Activated CD8-positive, alpha-beta memory T cell treated with anti-CD3 and anti-CD28 coated beads for 24 hours (primary cell): ENCODE results near the gene SORBS2.

ENCODE experiments used
- DNase-seq: peaks from one replicate; pipeline ENCODE4 v3.0.0-alpha.2; 2020

The SORBS2 gene

GRCh38 chr4:185799442-185799841 is 12.6 kb downstream of the SORBS2 start:
- DNase-seq = no peak

- no peak for DNase-seq
Observed at GRCh38 chr4:185797596-185798338, 14.2 kb downstream of the SORBS2 start.

DNA sequence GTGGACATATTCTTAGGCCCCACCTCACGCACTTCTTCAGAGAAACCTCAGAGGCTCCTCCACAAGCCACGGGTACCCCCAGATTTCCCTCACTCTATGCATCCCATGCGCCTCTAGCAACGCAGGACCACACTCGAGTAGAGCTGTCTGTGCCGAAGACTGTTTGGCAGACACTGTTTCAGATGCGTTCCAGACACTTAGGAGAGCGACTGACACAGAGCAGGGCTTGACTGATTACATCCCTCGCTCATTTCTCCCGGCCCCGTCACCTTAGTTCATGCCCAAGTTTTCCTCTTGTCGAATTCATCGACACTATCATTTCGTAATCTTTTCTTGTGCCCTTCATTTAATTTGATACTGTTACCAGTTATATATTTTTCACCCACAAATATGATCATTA is 15.0 kb downstream of the SORBS2 start:
- no peak for DNase-seq

- no peak for DNase-seq
Observed at GRCh38 chr4:185796176-185796575, 15.8 kb downstream of the SORBS2 start.

GRCh38 chr4:185794637-185795036 is 17.4 kb downstream of the SORBS2 start:
- no peak for DNase-seq

- DNase-seq = no peak
Observed at GRCh38 chr4:185793716-185794115, 18.3 kb downstream of the SORBS2 start.

GRCh38 chr4:185793116-185793485 is 18.9 kb downstream of the SORBS2 start:
- no peak for DNase-seq

DNA sequence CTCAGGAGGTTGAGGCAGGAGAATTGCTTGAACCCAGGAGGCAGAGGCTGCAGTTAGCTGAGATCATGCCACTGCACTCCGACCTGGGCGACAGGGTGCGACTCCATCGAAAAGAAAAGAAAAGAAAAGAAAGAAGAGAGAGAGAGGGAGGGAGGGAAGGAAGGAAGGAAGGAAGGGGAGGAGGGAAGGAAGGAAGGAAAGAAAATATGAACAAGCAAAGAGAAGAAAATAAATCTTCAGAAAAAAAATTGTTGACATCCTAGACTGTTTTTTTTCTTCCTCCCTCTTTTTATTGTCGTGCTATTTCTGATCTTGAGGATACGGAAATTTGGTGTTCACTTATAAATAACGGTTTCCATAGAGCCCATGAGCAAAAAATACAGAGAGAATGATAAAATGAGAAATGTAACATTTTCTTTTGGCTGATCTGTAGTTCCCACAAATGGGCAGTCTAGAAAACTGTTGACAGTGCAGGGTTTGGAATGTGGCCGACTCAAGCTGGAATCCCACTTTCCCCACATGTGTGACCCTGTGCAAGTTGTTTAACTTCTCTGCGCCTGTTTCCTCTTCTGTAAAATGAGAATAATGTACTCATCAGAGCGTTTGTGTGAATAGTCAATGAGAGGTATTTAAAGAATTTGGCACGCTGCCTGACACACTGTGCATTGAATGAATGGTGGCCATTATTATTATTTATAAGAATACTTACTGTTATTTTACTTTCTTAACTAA is 19.4 kb downstream of the SORBS2 start:
- no peak for DNase-seq

DNA sequence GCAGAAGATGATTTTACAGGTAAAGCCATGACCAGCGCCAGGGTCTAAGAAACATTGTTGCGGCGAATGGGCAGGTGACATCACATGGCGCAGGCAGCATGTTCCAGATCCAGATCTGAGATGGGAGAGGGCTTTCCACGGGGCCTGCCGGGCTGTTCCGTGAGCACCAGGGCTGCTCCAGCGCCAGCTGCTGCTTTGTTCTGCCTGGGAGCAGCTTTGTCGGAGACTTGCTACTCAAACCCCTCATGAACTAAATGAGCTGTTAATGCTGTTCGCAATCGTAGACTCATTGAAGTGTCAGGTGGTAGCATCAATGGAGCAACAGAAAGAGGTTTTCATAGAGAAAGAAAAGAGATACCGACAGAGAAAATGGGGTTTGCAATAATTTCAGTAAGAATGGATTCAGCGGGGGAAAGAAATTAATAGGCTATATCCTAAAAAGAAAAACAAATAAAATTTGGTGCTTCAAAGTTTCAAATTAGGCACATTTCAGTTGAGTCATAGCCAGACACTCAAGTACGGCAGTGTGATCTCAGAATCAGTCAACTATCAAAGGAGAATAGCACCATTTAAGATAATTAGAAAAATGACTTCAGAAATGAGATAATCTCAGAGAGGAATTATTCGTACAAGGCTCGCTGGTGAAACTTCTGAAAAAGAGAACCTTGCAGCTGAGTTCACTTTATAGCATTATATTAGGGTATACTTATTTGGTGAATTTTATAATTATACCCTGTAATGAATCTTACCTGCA is 23.9 kb downstream of the SORBS2 start:
- no peak for DNase-seq

DNA sequence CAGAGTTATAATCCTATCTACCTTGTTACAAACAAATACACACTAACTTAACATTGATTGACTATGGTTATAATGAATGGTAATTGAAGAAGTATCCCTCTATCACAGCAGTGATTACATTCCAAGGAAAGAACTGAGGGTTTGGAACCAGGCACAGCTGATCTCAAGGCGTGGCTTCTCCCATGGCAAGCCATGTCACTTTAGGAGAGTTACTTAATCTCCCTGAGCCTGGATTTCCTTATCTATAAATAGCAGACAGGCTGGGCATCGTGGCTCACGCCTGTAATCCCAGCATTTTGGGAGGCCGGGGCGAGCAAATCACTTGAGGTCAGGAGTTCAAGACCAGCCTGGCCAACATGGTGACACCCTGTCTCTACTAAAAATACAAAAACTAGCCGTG is 25.6 kb downstream of the SORBS2 start:
- no peak for DNase-seq

- DNase-seq = no peak
Observed at GRCh38 chr4:185783574-185783973, 28.4 kb downstream of the SORBS2 start.

DNA sequence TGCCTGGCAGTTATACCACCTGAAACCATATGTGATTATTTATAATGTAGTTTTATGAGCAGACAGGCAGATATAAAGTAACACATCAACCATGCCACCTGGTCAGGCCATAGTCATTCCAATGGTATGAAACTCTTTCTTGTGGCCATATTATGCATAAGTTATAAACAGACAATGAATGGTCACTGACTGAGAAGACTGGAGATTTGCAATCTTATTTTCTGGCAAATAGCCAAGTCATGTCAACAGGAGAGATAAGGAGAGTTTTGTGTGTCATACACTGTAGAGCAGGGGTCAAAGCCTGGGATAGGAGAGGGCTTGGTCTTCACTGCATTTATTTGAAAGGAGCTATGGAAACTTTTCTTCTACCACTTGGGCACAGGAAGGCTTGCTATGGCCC is 29.5 kb downstream of the SORBS2 start:
- DNase-seq = no peak

DNA sequence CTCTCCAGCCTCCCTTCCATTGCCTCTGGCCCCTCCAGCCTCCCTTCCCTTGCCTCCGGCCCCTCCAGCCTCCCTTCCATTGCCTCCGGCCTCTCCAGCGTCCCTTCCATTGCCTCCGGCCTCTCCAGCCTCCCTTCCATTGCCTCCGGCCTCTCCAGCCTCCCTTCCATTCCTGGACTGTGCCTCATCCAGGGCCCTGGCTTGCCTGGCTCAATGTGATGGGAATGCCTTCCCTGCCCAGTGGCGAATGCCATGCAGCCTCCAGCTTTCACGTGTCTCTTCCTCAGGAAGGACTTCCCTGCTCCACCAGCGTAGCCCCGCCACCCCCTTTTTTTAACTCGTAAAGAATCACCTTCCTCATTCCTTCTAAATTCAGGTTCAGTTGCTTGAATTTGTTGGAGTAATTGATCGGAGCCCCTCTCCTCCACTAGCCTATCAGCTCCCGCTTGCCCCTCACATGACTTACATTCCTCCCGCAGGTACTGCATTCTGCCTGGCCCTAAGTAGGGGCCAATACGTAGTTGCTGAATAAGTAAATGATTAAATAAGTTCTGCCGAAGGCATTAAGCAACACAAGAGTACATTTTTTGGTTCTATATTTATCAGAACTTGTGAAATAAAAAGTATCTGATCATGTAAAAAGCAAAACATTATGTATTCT is 30.3 kb downstream of the SORBS2 start:
- no peak for DNase-seq

DNA sequence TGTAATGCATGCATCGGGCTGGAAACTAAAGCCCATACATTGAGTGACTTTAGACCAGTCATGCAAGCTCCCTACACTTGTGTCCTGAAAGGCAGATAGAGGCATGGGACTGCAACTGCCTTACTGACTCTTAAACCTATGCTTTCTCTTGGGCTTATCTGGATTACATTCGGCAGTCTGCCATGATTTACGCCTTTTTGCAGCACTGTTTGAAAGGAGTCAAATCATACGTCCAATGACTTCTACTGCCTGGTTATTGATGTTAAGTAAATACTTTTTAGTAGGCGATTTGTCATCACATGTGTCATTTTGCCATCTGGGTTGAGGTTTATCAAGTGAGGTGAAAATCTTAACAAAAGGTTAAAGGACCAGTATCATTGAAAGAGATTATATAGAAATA is 31.5 kb downstream of the SORBS2 start:
- no peak for DNase-seq

DNA sequence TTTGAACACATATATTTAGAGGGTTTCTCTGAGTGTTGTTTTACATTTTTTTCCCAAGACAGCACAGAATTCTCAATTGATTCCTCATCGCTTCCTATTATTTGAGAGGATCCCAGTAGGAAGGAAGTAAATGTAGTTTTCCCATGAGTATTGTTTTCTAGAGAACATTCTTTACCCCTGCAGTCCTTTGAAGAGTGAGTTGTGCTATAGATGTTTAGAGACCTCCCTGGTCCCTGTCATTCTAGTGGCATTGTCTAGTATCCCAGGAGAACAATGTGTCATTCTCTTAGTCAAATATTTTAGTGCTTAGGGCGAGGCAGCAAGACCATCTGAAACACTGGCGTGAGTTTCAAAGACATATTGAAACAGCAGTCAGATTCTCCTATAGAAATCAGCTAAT is 32.5 kb downstream of the SORBS2 start:
- no peak for DNase-seq

- DNase-seq = no peak
Observed at GRCh38 chr4:185778307-185778706, 33.7 kb downstream of the SORBS2 start.

DNA sequence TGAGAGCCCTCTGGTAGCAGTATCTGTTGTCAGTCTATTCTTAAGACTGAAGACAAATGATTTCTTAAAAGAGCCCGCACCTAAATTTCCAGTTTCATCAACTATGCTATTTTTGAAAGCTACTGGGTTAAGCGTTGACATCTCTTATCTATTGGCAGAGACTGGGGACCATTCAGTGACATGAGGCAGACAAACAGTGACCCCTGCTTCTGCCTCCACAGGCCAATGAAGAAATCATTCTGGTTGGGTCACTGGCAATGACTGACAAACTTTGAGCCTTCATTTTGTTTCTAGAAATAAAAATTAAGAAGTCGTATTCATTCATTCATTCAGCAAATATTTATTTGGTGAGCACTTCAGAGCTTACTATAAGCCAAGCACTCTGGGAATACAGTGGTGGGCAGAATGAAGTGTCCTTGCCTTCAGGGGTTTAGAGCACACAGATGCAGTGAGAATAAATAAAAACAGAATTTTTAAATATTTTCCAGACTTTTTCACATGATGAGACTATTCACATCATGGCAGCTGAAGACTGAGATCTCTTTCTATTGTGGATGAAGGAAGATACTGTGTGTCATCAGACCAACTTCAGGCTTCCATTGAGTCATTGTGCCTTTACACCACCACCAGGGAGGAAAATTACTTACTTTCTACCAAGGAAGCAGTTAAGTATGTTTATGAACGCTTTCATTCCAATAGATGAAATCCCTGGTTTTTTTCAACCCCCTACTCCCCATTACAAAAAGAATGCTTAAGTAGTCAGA is 36.0 kb downstream of the SORBS2 start:
- no peak for DNase-seq

DNA sequence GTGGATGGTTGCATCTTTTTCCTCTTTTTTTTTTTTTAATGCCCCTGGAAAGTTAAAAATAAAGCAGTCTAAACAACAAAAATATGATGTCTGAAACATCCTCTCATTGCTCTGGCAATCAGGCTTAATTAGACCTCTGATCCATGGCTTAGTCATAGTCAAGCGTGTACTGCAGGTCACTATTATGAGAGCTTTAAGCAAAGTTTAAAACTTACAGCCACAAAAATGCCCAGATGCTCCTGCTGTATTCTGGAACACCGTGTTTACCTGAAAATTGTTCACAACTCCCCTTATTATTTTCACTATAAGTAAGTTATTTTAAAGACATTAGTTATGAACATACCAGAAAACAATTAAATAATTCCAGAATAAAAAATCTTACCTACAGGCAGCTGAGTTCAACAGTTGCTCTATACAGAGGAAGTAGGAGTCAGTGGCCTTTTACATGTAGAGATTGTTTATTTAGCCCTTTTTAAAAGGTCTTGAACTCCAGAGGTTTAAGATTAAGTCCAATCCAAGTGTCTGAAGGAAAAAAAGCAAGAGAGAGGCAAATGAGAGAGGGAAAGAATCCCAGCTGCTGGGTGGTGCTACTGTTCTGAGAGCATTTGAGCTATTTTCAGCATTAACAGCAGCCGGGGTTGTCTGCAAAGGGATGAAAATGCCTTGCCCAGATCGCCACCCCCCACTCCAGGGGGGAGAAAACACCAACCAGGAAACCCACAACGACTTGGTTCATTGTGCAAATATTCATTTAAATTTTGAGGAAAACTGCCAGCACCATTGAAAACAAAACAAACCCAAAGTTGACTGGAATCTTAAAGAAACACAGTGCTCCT is 36.9 kb downstream of the SORBS2 start:
- DNase-seq = no peak

GRCh38 chr4:185774131-185774653 is 37.8 kb downstream of the SORBS2 start:
- no peak for DNase-seq

DNA sequence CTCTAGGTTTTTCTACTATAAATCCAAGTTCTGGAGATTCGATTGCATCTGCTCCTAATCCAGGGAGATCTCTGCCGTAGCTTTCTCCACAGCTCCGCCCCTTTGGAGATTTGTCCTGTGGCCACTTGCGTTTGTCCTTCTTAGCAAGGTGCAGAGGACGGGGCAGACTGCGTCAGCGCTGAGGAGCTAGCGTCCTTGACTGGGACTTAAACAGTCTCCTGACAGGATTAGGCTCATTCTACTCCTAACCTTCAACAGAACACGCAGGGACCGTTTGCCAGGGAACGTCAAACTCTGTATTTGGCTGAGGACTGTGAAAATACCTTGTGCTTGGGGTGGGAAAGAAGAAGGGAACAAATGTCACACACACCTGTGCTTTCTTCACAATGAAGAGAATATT is 38.6 kb downstream of the SORBS2 start:
- no peak for DNase-seq

DNA sequence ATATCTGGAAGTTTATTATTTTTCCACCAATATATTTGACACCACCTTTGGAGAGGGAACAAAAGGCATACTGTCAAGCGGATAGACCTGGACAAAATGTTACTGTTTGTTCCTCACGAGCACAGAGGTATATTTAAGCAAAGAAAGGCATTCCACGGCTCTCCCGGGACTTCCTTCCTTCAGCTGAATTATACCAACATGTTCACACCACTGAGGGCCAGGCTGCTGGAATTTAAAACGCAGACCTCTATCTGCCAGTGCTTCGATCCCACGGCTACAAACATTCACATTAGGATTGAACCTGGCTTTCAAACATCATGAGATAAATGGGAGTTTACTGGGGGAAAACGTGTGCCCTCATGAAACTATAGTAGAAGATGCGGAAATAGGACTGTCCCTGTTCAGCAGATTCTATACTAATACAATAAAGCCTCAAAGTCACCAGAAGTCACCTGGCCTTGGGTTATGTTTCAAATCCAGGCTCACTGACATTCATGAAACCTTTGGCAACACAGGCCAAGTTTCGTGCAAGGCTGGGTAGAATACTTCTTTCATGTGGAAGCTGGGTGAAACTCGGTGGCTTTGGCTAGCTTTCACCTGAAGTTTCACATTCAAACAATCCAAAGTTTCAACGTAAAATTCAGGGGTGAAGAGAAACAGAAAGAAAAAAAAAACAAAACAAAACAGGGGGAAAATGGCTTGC is 39.5 kb downstream of the SORBS2 start:
- DNase-seq = no peak
